HAP-1 (cell line): ENCODE data around the gene GPR68.
"Not testable (repeated sequence)": the region's sequence is repeated elsewhere in the genome, so short reads cannot be mapped to it uniquely, and the experiment has no call there.

ENCODE experiments used
- DNase-seq, 2 experiments: peaks; one replicate each; pipeline ENCODE4 v3.0.0-alpha.2; 2016 to 2020; ENCODE audit warnings: low spot score in 2 of 2
- H3K27me3 ChIP-seq: fragments of 250-450 bp; sonication (Bioruptor Pico); 2 replicates; pipeline ENCODE4 v1.5.1; 2020; ENCODE audit warnings: low read depth, mild to moderate bottlenecking, moderate library complexity
- H3K36me3 ChIP-seq: fragments of 250-450 bp; sonication (Bioruptor Pico); replicated peaks from 2 replicates; pipeline ENCODE4 v1.5.1; 2020; ENCODE audit warnings: mild to moderate bottlenecking
- H3K4me1 ChIP-seq: fragments of 250-450 bp; sonication (Bioruptor Pico); 2 replicates; pipeline ENCODE4 v1.5.1; 2020; ENCODE audit warnings: mild to moderate bottlenecking
- H3K4me3 ChIP-seq: fragments of 250-450 bp; sonication (Bioruptor Pico); 2 replicates; pipeline ENCODE4 v1.5.1; 2020; ENCODE audit warnings: mild to moderate bottlenecking, moderate library complexity
- H3K9me3 ChIP-seq: fragments of 250-450 bp; sonication (Bioruptor Pico); 2 replicates; pipeline ENCODE4 v1.5.1; 2020; ENCODE audit warnings: mild to moderate bottlenecking, moderate library complexity
- in situ Hi-C: fragments of 300-500 bp; cut with MboI; formaldehyde crosslinking; loops from 3 replicates; pipeline ENCODE4 v1.14.3; 2020; ENCODE audit warnings: low sequenced_read_pairs, inconsistent platforms, mixed read lengths

Gene GPR68

DNA sequence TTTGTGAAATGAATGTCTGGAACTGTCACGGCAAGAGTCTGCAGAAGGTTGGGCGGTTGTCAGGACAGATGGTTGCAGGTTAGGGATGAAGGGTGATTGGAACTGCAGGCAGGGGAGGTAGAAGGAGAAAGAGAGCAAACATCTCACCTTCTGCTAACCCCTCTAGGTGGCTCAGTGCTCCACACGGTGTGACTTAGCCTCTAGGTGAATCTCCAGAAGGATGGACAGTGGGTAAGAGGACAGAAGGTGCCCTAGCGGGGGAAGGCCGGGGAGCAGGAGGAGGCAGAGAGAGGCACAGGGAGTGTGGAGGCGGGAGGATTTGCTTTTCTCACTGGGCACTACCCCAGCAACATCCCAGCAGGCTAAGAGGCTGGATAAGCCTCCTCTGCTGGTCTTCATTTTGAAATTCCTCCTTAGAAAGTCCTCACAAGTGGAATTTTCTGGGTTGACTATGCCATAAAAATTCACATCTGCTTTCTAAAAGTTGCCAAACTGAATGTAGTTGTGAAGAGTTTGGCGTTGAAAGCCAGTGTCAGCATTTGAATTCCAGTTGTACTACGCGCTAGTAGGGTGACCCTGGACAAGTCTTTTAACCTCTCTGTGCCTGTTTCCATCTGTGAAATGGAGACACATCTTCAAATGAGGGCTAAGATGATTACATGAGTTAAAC is 10.7 kb upstream of the GPR68 start:
- in situ Hi-C loops = no loop called here
- H3K4me3 ChIP-seq = no peak overlapping the region
- no peaks in the 10 kb centered on the region for H3K27me3 ChIP-seq
- H3K36me3 ChIP-seq = no peaks in the 10 kb centered on the region
- no peaks in the 10 kb centered on the region for H3K9me3 ChIP-seq
- H3K4me1 ChIP-seq = peaks cover 8% of the 10 kb centered on the region
- DNase-seq = no peak

- no peak for DNase-seq
- in situ Hi-C loops = no loop called here
- Histone ChIP-seq H3K36me3 (no peaks in the 10 kb centered on the region), H3K4me3 (no peak overlapping the region), H3K9me3 (no peaks in the 10 kb centered on the region), H3K4me1 (peaks cover 8% of the 10 kb centered on the region), H3K27me3 (no peaks in the 10 kb centered on the region)
Observed at GRCh38 chr14:91254461-91254860, 10.0 kb upstream of the GPR68 start.

DNA sequence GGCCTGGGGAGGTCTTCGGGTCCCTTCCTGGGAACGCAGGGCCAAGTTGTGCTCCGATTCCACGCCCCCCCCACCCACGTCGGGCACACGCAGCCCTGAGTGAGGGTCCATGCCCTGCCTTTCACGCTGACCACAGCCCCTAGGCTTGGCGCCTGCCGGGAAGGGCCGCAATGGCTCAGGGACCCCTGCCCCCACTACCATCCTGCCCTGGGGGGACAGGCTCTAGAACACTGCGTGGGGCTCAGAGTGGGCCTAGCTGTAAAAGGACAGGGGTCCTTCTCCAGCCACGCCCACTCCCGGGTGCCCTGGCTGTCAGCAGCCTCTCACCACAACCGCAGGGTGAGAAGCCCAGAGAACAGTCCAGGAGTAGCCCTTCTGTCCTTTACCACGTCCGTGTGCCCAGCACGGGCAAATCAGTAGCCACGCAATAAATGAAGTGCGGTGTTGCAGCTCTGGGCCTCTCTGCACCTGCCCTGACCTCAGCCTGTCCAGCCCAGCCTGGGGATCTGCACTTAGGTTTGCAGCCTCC is 9.4 kb upstream of the GPR68 start:
- in situ Hi-C loops = no loop called here
- Histone ChIP-seq H3K4me1 (peaks cover 8% of the 10 kb centered on the region), H3K4me3 (peak overlapping the region; percentile 40), H3K36me3 (no peaks in the 10 kb centered on the region), H3K9me3 (no peaks in the 10 kb centered on the region), H3K27me3 (no peaks in the 10 kb centered on the region)
- peak in 1 of 2 experiments; percentile 21 for DNase-seq

DNA sequence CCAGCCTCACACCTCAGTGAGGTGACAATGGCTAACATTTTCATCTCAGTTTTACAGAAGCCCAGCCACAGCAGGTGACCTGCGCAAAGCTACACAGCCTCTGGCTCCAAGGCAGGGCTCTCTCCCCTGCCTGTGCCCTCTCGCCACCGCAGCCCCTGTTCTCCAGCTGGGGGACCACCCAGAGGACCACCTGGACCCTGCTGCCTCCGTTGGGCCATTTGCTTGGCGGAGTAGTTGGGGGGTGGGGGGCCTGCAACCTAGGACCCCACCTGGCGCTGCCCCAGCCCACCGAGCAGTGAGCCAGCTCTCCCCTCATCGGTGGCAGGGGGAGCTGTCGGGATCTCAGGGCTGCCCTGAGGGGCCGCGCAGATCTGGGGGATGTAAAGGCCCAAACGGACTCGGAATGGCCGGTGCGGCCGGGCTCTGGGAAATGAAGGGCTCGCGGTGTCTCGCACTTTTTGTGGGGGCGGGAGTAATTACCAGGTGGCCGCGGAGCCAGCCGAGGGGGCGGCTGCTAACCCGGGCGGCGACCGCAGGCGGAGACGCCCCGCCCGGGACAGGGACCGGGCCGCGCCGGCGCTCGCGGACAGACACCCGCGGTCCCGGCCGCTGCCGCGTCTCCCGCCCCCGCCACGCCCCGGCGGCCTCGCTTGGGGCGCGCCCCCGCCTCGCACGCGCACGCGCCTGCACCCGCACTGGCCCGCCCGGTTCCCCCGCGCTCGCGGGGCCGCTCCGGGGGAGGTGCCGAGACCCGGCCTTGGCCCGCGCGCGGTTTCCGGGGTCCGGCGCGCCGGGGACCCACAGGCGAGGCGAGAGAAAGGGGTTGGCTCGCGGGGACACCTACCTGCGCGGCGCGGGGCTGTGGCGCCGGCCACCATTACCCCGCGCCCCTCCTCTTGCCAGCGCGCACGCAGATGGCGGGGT is 8.6 kb upstream of the GPR68 start:
- Histone ChIP-seq H3K9me3 (no peaks in the 10 kb centered on the region), H3K27me3 (no peaks in the 10 kb centered on the region), H3K4me3 (peak overlapping the region; percentile 40), H3K36me3 (no peaks in the 10 kb centered on the region), H3K4me1 (peaks cover 8% of the 10 kb centered on the region)
- in situ Hi-C loops = no loop called here
- DNase-seq = peak in 1 of 2 experiments; percentile 55

DNA sequence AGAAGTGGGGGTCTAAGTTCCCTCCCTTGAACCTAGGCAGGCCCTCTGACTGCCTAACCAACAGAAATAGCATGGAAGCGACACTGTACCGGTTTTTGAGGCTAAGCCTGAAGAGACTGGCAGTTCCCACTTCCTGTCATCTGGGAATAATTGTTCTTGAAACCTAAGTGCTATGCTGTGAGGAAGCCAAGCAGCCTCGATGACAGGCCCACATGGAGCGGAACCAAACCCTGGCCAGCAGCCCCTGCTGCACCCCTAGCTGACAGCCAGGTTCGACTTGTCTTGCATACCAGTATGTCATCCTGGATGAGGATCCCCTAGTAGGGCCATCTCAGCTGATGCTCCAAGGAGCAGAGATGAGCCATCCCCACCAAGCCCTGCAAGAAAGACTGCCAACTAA is 6.4 kb upstream of the GPR68 start:
- no peak for DNase-seq
- Histone ChIP-seq H3K27me3 (no peaks in the 10 kb centered on the region), H3K36me3 (no peaks in the 10 kb centered on the region), H3K4me3 (no peak overlapping the region), H3K4me1 (peaks cover 3% of the 10 kb centered on the region), H3K9me3 (no peaks in the 10 kb centered on the region)
- in situ Hi-C loops = no loop called here

- no peaks in the 10 kb centered on the region for H3K27me3 ChIP-seq
- H3K36me3 ChIP-seq = no peaks in the 10 kb centered on the region
- no peak for DNase-seq
- no peaks in the 10 kb centered on the region for H3K9me3 ChIP-seq
- in situ Hi-C loops = no loop called here
- H3K4me3 ChIP-seq = no peak overlapping the region
- H3K4me1 ChIP-seq = peaks cover 3% of the 10 kb centered on the region
Observed at GRCh38 chr14:91249841-91250616, 5.5 kb upstream of the GPR68 start.

DNA sequence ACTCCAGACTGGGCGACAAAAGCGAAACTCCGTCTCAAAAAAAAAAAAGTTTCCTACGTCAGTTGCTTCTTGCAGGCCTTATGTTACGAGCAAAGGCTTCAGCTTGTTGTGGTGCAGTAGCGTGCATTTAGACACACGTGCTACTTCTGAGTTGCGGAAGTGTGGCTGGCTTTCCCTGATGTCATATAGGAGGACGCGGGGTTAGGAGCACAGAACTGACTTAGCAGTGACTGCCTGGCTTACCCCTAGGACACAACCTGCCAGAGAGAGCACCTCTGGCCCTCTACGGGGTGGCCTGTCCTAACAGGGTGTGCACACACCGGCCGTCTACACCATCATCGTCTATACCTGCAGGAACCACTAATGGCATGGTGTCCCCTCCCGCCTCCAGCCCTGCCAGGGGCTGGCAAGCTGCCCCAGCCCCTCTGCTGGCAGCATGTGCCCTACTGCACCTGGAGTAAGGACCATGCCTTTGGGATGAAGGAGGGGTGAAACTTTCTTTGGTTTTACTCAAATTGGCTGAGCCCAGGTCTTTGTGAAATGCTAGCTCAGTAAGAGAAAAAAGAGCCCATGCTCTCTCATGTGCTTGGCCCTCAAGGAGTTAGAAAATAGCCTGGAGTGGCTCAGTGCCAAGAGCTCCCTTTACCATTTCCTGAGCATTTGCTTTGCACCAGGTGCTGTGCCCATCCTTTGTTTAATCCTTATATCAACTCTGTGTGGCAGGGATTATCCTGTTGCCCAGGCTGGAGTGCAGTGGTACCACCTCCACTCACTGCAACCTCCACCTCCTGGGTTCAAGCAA is 1.7 kb upstream of the GPR68 start:
- H3K36me3 ChIP-seq = no peaks in the 10 kb centered on the region
- in situ Hi-C loops = no loop called here
- no peaks in the 10 kb centered on the region for H3K4me1 ChIP-seq
- no peaks in the 10 kb centered on the region for H3K27me3 ChIP-seq
- no peak for DNase-seq
- no peaks in the 10 kb centered on the region for H3K9me3 ChIP-seq
- H3K4me3 ChIP-seq = no peak overlapping the region

- H3K36me3 ChIP-seq, in situ Hi-C loops, H3K9me3 ChIP-seq, H3K4me3 ChIP-seq, H3K4me1 ChIP-seq, H3K27me3 ChIP-seq, DNase-seq: not testable (repeated sequence)
Observed at GRCh38 chr14:91245616-91246015, 1.1 kb upstream of the GPR68 start.

GRCh38 chr14:91245029-91245428 is 525 bp upstream of the GPR68 start:
- H3K36me3 ChIP-seq = no peaks in the 10 kb centered on the region
- H3K9me3 ChIP-seq = no peaks in the 10 kb centered on the region
- in situ Hi-C loops = no loop called here
- no peaks in the 10 kb centered on the region for H3K4me1 ChIP-seq
- no peak overlapping the region for H3K4me3 ChIP-seq
- no peaks in the 10 kb centered on the region for H3K27me3 ChIP-seq
- DNase-seq = no peak

- H3K4me1 ChIP-seq = no peaks in the 10 kb centered on the region
- in situ Hi-C loops = no loop called here
- no peak overlapping the region for H3K4me3 ChIP-seq
- no peaks in the 10 kb centered on the region for H3K9me3 ChIP-seq
- no peaks in the 10 kb centered on the region for H3K36me3 ChIP-seq
- DNase-seq = no peak
- no peaks in the 10 kb centered on the region for H3K27me3 ChIP-seq
Observed at GRCh38 chr14:91243074-91243471, 1.4 kb downstream of the GPR68 start.

DNA sequence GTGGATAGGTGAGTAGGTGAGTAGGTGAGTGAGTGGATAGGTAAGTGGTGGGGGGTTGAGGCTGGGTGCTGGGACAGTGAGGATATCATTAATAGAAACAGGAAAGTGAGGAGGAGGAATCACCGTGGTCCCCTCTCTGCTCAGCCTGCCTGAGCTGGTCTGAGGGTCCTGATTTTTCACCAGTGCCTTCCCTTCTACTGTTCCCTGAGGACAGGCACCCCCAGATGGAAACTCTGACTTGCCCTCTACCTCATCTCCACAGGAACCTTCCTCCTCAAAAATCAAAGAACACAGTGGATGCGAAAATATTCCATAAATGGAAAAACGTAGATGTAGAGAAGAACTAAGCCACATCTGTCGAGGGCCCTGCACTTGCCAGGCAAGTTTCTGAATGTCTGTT is 1.9 kb downstream of the GPR68 start:
- Histone ChIP-seq H3K4me1 (no peaks in the 10 kb centered on the region), H3K36me3 (no peaks in the 10 kb centered on the region), H3K27me3 (no peaks in the 10 kb centered on the region), H3K4me3 (no peak overlapping the region), H3K9me3 (no peaks in the 10 kb centered on the region)
- in situ Hi-C loops = no loop called here
- no peak for DNase-seq

GRCh38 chr14:91241863-91242262 is 2.6 kb downstream of the GPR68 start:
- Histone ChIP-seq H3K9me3 (no peaks in the 10 kb centered on the region), H3K4me3 (no peak overlapping the region), H3K36me3 (no peaks in the 10 kb centered on the region), H3K27me3 (no peaks in the 10 kb centered on the region), H3K4me1 (no peaks in the 10 kb centered on the region)
- DNase-seq = no peak
- in situ Hi-C loops = no loop called here

DNA sequence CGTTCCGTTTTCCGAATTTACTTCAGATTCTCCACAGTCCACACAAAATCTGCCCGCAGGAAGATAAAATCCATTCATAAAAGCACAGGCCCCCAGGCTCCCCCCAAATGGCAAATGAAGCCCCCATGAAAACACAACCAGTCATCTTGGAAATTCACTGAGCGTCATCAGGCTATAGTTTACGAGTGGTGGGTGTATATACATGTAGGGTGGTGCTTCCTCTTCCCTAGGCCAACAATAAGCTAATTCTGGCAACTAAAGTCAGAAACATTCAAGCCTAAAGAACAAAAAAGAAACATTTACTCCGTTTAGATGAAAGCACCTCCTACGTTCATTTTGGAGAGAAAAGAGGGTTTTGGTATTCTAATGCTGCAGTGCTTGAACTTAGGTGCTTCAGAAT is 5.8 kb downstream of the GPR68 start:
- Histone ChIP-seq H3K36me3 (no peaks in the 10 kb centered on the region), H3K4me3 (no peak overlapping the region), H3K27me3 (no peaks in the 10 kb centered on the region), H3K4me1 (no peaks in the 10 kb centered on the region), H3K9me3 (no peaks in the 10 kb centered on the region)
- in situ Hi-C loops = no loop called here
- no peak for DNase-seq
